Endodermal cell (in vitro differentiated cells): ENCODE results near the gene PTGES3. TPM values are rescaled to one million over a fixed set of nuclear protein-coding genes. Genes with fewer than 3 reads are reported as not detected.

ENCODE experiments used
- DNase-seq: peaks from one replicate; pipeline ENCODE4 v3.0.0-alpha.2; 2017
- H3K27ac ChIP-seq: 2 replicates; pipeline ENCODE4 v1.5.1; 2013; ENCODE audit warnings: mild to moderate bottlenecking, low read depth, low read length, moderate library complexity
- H3K27me3 ChIP-seq: 2 replicates; pipeline ENCODE4 v1.6.1; 2013; ENCODE audit warnings: mild to moderate bottlenecking, low read length, moderate library complexity; ENCODE audit not compliant: insufficient read depth, control insufficient read depth, poor library complexity, severe bottlenecking
- H3K36me3 ChIP-seq: 2 replicates; pipeline ENCODE4 v1.7.0; 2013; ENCODE audit warnings: mild to moderate bottlenecking, low read length, moderate library complexity; ENCODE audit not compliant: control insufficient read depth, insufficient read depth
- H3K4me1 ChIP-seq: one replicate; pipeline ENCODE4 v1.7.0; 2013; ENCODE audit warnings: low read length; ENCODE audit not compliant: control insufficient read depth, insufficient read depth
- H3K4me3 ChIP-seq: 2 replicates; pipeline ENCODE4 v1.5.1; 2013; ENCODE audit warnings: mild to moderate bottlenecking, low read length, moderate library complexity
- H3K9ac ChIP-seq: 2 replicates; pipeline ENCODE4 v1.6.1; 2013; ENCODE audit warnings: mild to moderate bottlenecking, low read length, moderate library complexity; ENCODE audit not compliant: poor library complexity, severe bottlenecking; ENCODE audit errors: extremely low read depth
- H3K9me3 ChIP-seq: 2 replicates; pipeline ENCODE4 v1.6.1; 2013; ENCODE audit warnings: mild to moderate bottlenecking, low read length, moderate library complexity; ENCODE audit not compliant: control insufficient read depth
- H3K27ac Mint-ChIP-seq: 2 replicates; pipeline ENCODE4 v1.8.0; 2020; ENCODE audit warnings: mixed read lengths
- H3K27me3 Mint-ChIP-seq: 2 replicates; pipeline ENCODE4 v1.8.0; 2021; ENCODE audit warnings: mild to moderate bottlenecking, mixed read lengths; ENCODE audit not compliant: insufficient read depth
- H3K36me3 Mint-ChIP-seq: 2 replicates; pipeline ENCODE4 v1.8.0; 2020; ENCODE audit warnings: low read depth, mixed read lengths
- H3K4me1 Mint-ChIP-seq: 2 replicates; pipeline ENCODE4 v1.8.0; 2020; ENCODE audit warnings: mixed read lengths
- H3K4me3 Mint-ChIP-seq: 2 replicates; pipeline ENCODE4 v1.8.0; 2020; ENCODE audit warnings: mild to moderate bottlenecking, moderate library complexity, mixed read lengths
- H3K9me3 Mint-ChIP-seq: 2 replicates; pipeline ENCODE4 v1.8.0; 2020; ENCODE audit warnings: mild to moderate bottlenecking, mixed read lengths
- WGBS, 2 experiments: methylation state at CpG; one replicate each; pipeline versions ENCODE4 v1.1.5 to v1.1.7; 2013; ENCODE audit warnings: missing lambda C conversion rate in 2 of 2, mixed read lengths in 1 of 2; ENCODE audit not compliant: insufficient coverage in 1 of 2, insufficient read length in 1 of 2; 5-methylcytosine and 5-hydroxymethylcytosine counted together
- total RNA-seq, 2 donors: library from RNA; stranded (reverse); fragmentation: NEBNext Ultra II Directional in 1 of 2; extraction: Animal tissue kit (Norgen Biotek cat#: 25700) in 1 of 2; gene quantifications; 2 replicates in 1 of 2; 3 replicates in 1 of 2; pipeline ENCODE4 v1.2.1, GENCODE V29; 2021
- TF ChIP-seq, protein P1 (sequence below): fragments of 200-600 bp; sonication (generic); conservative IDR thresholded peaks from 2 replicates; pipeline ENCODE4 v1.5.0; 2021; ENCODE audit warnings: antibody characterized with exemption, mild to moderate bottlenecking

The PTGES3 gene
- total RNA-seq, 2 donors from 2014 or later = 275 to 320 TPM

DNA sequence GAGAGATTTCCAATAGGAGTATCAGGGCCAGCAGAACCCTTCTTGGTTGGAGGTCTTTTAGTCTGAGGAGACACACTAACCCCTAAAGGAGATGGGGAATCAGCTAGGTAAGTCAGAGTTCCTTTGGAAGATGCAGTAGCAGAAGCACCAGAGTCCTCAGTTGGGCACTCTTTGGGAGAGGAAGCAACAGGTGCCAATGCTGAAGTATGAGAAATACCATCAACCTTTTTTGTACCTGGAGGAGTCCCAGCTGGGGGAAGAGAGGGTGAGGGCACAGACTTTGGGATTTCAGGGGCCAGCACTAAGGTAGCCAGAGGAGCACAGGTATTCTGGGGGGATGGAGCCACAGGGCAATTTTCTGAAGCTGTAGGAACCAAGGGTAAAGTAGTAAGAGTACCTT lies 31.0 kb upstream of the PTGES3 start:
- DNase-seq = peak; percentile 38
- Histone ChIP-seq H3K27ac (no peak overlapping the region), H3K9me3 (no peaks in the 10 kb centered on the region), H3K4me1 (peaks cover 3% of the 10 kb centered on the region), H3K4me3 (no peak overlapping the region), H3K36me3 (peaks cover 80% of the 10 kb centered on the region), H3K27me3 (no peaks in the 10 kb centered on the region), H3K9ac (no peak overlapping the region)
- peaks cover 74% of the 10 kb centered on the region for H3K36me3 Mint-ChIP-seq
- H3K4me3 Mint-ChIP-seq = no peak overlapping the region
- H3K9me3 Mint-ChIP-seq = no peaks in the 10 kb centered on the region
- H3K27me3 Mint-ChIP-seq = no peaks in the 10 kb centered on the region
- TF ChIP-seq, protein P1, sequence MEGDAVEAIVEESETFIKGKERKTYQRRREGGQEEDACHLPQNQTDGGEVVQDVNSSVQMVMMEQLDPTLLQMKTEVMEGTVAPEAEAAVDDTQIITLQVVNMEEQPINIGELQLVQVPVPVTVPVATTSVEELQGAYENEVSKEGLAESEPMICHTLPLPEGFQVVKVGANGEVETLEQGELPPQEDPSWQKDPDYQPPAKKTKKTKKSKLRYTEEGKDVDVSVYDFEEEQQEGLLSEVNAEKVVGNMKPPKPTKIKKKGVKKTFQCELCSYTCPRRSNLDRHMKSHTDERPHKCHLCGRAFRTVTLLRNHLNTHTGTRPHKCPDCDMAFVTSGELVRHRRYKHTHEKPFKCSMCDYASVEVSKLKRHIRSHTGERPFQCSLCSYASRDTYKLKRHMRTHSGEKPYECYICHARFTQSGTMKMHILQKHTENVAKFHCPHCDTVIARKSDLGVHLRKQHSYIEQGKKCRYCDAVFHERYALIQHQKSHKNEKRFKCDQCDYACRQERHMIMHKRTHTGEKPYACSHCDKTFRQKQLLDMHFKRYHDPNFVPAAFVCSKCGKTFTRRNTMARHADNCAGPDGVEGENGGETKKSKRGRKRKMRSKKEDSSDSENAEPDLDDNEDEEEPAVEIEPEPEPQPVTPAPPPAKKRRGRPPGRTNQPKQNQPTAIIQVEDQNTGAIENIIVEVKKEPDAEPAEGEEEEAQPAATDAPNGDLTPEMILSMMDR = no peak
- peak overlapping the region; percentile 83 for H3K27ac Mint-ChIP-seq
- H3K4me1 Mint-ChIP-seq = peaks cover 59% of the 10 kb centered on the region

DNA sequence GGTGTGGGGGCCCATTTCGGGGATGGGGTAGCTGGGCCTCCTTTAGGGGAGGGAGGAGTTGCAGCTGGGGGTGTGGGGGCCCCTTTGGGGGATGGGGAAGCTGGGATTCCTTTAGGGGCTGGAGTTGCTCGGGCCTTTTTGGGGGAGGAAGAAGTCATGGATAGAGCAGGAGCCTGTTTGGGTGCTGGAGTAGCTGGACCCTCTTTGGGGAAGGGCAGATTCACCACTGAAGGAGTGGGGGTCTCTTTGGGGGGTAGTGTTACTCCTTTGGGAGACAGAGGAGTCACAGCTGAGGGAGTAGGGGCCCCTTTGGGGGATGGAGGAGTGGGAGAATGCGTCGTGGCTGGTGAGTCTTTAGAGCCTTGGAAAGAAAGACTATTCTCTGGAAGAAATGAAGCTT lies 30.6 kb upstream of the PTGES3 start:
- H3K4me3 ChIP-seq = no peak overlapping the region
- peak; percentile 45 for DNase-seq
- peaks cover 3% of the 10 kb centered on the region for H3K4me1 ChIP-seq
- no peak overlapping the region for H3K4me3 Mint-ChIP-seq
- peaks cover 56% of the 10 kb centered on the region for H3K4me1 Mint-ChIP-seq
- H3K9me3 ChIP-seq = no peaks in the 10 kb centered on the region
- H3K27ac Mint-ChIP-seq = peak overlapping the region; percentile 83
- no peak overlapping the region for H3K27ac ChIP-seq
- TF ChIP-seq, protein P1 = no peak
- WGBS, 2 experiments = 85 to 94% methylated on average over 2 to 4 of the region's 4 CpGs
- no peak overlapping the region for H3K9ac ChIP-seq
- no peaks in the 10 kb centered on the region for H3K9me3 Mint-ChIP-seq
- no peaks in the 10 kb centered on the region for H3K27me3 ChIP-seq
- H3K36me3 Mint-ChIP-seq = peaks cover 74% of the 10 kb centered on the region
- no peaks in the 10 kb centered on the region for H3K27me3 Mint-ChIP-seq
- peaks cover 82% of the 10 kb centered on the region for H3K36me3 ChIP-seq

DNA sequence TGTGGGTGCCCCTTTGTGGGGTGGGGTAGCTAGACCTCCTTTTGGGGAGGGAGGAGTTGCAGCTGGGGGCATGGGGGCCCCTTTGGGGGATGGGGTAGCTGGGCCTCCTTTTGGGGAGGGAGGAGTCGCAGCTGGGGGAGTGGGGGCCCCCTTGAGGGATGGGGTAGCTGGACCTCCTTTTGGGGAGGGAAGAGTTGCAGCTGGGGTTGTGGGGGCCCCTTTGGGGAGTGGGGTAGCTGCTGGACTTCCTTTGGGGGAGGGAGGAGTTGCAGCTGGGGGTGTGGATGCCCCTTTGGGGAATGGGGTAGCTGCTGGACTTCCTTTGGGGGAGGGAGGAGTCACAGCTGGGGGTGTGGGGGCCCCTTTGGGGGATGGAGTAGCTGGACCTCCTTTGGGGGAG lies 30.1 kb upstream of the PTGES3 start:
- peaks cover 53% of the 10 kb centered on the region for H3K4me1 Mint-ChIP-seq
- DNase-seq = peak; percentile 40
- 100% methylated on average over 1 of the region's 1 CpG; no CpG with 5 or more reads in 1 of the 2 experiments for WGBS, 2 experiments
- Histone ChIP-seq H3K27ac (no peak overlapping the region), H3K27me3 (no peaks in the 10 kb centered on the region), H3K9ac (no peak overlapping the region), H3K4me3 (no peak overlapping the region), H3K4me1 (peaks cover 3% of the 10 kb centered on the region), H3K9me3 (no peaks in the 10 kb centered on the region), H3K36me3 (peaks cover 82% of the 10 kb centered on the region)
- no peak overlapping the region for H3K27ac Mint-ChIP-seq
- no peak overlapping the region for H3K4me3 Mint-ChIP-seq
- H3K27me3 Mint-ChIP-seq = no peaks in the 10 kb centered on the region
- TF ChIP-seq, protein P1 = no peak
- peaks cover 75% of the 10 kb centered on the region for H3K36me3 Mint-ChIP-seq
- H3K9me3 Mint-ChIP-seq = no peaks in the 10 kb centered on the region
